Astrocyte of the spinal cord (primary cell): Measurements from ENCODE around the gene ZBTB26.
A peak's percentile ranks its signal among the peaks of the same experiment; 100 is the strongest.
"Not testable (repeated sequence)": the region's sequence is repeated elsewhere in the genome, so short reads cannot be mapped to it uniquely, and the experiment has no call there.

Experiments used
- DNase-seq: peaks from one replicate; pipeline ENCODE4 v3.0.0; 2011; ENCODE audit warnings: low read depth, low spot score
- H3K4me3 ChIP-seq: 2 replicates; pipeline ENCODE4 v1.5.1; 2011; ENCODE audit warnings: low read depth, mild to moderate bottlenecking, low read length, moderate library complexity
- CTCF ChIP-seq: IDR thresholded peaks from 2 replicates; pipeline ENCODE4 v1.5.1; 2012; ENCODE audit warnings: low read depth, mild to moderate bottlenecking, low read length, inconsistent platforms
- in situ Hi-C: cut with HindIII; loops from 2 replicates; pipeline ENCODE4 v1.10.0; 2017; ENCODE audit warnings: low sequenced_read_pairs

ZBTB26 gene

GRCh38 chr9:122912671-122912963 is 18.7 kb downstream of the ZBTB26 start:
- TF ChIP-seq CTCF: no peak
- peak overlapping the region; percentile 81 for H3K4me3 ChIP-seq
- no peak for DNase-seq
- in situ Hi-C loops: no loop called here

GRCh38 chr9:122906122-122906521 is 25.2 kb downstream of the ZBTB26 start:
- in situ Hi-C loops, H3K4me3 ChIP-seq, DNase-seq: not testable (repeated sequence)

- peak; percentile 100 for DNase-seq
- peak within 1 kb of the TSS; percentile 85 for H3K4me3 ChIP-seq
- in situ Hi-C loops: no loop called here
- TF ChIP-seq CTCF: no peak
Observed at GRCh38 chr9:122904823-122905710, 26.2 kb downstream of the ZBTB26 start, which contains the start of gene RC3H2. Gene RC3H2 (minus strand): TSS chr9:122905359. CDS start chr9:122897509, 7,850 bp downstream.

GRCh38 chr9:122904466-122904822 is 26.9 kb downstream of the ZBTB26 start:
- TF ChIP-seq CTCF: no peak
- DNase-seq: peak; percentile 46
- peak overlapping the region; percentile 85 for H3K4me3 ChIP-seq
- in situ Hi-C loops: no loop called here

GRCh38 chr9:122900791-122901190 is 30.5 kb downstream of the ZBTB26 start:
- no peak for TF ChIP-seq CTCF
- DNase-seq: peak; percentile 33
- H3K4me3 ChIP-seq: no peak overlapping the region
- in situ Hi-C loops: no loop called here

- no peak for DNase-seq
- H3K4me3 ChIP-seq: no peak overlapping the region
- in situ Hi-C loops: no loop called here
- TF ChIP-seq CTCF: no peak
Observed at GRCh38 chr9:122897969-122898368, 33.3 kb downstream of the ZBTB26 start.

- H3K4me3 ChIP-seq: no peak overlapping the region
- TF ChIP-seq CTCF: no peak
- in situ Hi-C loops: no loop called here
- no peak for DNase-seq
Observed at GRCh38 chr9:122888480-122888879, 42.8 kb downstream of the ZBTB26 start.
